HG03521 (cell line): ENCODE measurements around the gene MYO10.
"Not testable (repeated sequence)": the region's sequence is repeated elsewhere in the genome, so short reads cannot be mapped to it uniquely, and the experiment has no call there.

Experiments
- ATAC-seq: cut with Tn5 transposase; IDR thresholded peaks from one replicate; pipeline ENCODE4 v1.9.1; 2021; ENCODE audit warnings: mild to moderate bottlenecking, moderate library complexity; ENCODE audit not compliant: unreplicated experiment

MYO10 gene

DNA sequence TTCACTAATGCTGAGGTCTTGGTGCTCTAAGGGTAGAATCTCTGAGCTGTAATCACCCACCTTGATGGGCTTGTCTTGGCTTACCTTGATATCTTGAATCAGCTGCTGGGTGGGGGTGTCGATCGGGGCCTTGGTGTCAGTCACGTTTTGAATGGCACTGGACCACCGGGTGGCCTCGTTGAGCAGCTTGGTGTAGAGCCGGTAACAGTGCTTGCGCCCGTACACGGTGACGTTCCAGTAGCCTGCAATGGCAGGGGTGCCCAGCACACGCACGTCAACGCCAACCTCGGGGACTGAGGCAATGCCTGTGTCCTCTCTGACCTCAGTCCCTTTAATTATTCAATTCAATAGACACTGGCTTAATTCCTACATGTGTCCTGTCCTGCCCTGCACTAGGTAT lies 256.2 kb downstream of the MYO10 start:
- ATAC-seq = no peak

DNA sequence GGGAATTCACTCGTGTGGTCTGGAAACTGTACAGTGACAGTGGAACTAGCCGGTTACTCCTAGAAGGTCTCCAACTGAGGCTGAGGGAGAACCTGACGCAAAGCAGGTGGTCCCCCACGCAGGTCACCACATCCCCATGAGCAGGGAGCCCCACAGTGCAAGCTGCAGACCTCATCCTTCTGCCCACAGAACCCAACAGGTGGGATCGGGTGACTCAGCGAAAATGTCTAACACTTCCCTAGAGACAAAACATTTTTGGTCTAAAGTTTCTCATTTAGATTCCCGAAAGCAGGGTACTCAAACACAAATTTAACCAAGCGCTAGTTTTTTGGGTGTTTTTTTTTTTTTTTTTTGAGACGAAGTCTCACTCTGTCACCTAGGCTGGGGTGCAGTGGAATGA lies 256.9 kb downstream of the MYO10 start:
- no peak for ATAC-seq

DNA sequence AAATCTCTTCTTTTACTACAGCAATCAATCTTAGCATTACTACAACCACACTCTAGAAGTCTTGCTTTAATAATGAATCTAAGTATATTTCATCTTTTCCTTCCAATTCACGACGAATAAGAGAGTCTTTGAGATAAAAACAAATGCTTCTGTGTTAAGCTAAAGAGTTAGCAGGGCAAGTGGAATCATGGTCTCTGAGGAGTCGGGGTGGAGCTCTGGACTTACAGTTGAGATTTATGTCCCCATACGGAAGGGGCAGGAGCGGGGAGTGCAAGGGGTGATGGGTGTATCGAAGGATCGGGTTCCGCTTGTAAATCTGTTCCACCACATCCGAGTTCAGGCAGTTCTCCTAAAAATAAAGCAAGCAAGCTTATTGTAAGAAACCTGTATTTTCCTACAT lies 260.3 kb downstream of the MYO10 start:
- ATAC-seq = no peak

DNA sequence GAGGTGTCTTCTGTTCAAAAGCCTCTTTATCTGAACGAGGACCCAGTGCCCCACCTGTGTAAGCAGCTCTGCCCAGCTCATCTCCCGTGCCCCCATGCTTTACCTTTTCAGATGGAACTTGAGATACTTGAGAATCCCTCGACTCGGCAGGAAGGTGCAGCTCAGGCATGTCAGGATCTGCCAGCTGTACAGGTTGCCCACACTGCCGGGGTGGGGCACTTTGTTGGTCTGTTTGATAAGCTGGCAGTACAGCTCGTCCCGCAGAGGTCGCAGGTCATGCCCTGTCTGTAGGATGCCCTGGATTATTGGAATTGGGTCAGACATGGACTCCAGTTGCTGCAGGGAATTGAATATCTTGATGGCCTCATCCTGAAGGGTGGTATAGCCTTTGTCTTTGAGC lies 261.3 kb downstream of the MYO10 start:
- no peak for ATAC-seq

DNA sequence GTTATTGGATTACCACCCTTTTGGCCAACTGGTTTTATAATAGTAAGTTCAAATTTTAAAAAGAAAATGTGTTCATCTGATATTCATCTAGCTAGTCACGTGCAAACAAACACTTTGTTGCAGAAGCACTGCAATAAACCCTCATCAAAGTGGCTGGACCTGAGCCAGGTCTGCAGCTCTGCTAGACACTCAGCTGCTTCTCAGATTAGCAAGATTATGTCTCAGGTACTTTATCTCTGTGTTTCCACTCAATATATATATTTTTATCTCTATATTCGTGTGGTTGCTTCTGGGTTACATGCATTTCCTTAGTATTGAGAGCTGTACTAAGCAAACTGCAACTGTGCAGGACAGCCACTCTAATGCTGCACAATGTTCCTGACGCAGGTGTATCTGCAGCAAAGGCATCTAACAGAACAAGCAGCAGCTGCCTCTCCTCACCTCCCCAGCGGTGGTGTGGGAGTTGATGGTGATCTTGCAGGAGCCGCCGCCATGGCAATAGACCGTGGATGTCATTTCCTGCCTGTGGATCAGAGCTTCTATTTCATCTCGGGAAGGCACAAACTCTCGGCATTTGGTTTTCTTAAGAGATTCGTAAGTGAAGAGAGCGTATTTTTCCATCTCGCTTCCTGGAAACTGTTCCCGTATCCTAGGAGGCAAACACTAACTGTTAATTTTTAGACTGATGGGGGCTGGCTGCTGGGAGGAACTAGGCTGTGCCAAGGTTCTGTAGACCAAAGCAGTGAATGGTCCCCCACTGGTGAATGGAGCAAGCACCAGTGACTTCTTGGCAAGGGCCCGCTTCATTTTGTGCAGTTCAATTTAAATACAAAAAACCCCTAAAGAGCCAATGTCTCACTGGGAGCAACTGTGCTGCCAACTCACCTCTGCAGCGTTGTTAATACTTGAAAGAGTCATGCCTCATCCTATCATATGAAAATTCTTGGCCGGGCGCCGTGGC lies 262.6 kb downstream of the MYO10 start:
- no peak for ATAC-seq

DNA sequence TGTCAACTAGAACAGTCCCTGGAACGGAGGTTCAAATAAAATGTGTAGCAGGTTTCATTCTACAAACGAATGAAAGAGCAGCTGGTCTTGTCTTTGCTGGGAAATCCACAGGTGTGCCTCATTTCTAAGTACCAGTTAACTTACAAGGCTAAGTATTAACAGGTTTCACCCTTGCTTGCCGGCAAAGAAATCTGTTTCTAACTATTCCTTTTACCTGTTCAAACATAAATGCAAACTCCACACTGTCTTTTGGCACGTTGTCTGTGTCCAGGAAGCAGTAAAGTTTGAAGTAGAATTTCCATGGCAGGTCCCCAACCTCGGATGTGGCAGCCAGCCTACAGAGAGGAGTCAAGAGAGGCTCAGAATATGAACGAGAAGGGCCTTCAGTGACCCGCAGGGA lies 264.9 kb downstream of the MYO10 start:
- ATAC-seq = no peak

DNA sequence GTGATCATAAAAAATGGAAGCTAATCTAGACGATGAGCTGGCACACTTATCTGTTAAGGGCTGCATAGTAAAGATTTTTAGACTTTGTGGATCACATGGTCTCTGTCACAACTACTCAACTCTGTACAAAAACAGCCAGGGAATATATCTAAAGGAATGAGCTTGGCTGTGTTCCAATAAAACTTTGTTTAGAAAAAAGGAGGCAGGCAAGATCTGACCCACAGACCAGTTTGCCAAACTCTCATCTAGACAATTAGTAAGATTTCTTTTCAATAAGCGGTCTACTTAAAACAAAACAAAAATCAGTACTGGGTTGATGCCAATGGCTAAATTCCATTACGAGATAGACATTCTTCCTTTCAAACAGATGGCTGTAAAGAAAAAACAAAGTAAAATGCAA lies 266.3 kb downstream of the MYO10 start:
- no peak for ATAC-seq

DNA sequence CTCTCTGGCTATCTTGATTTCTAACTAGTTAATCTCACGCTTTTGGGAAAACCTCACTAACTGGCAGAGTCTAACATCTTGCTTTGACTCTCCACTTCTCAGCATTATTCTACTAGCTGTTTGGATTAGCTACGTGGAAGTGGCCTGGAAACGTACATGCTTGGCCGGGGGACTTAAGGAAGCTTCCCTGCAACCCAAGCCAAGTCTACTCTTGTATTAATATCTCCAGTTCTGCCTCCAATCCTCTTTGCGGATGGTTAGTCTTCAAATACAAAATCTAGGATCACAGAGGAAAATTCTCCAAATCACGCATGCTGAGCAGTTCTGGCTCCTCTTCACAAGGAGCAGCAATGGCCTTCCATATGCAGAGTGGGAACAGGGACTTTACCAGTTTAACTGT lies 267.5 kb downstream of the MYO10 start:
- ATAC-seq = no peak

DNA sequence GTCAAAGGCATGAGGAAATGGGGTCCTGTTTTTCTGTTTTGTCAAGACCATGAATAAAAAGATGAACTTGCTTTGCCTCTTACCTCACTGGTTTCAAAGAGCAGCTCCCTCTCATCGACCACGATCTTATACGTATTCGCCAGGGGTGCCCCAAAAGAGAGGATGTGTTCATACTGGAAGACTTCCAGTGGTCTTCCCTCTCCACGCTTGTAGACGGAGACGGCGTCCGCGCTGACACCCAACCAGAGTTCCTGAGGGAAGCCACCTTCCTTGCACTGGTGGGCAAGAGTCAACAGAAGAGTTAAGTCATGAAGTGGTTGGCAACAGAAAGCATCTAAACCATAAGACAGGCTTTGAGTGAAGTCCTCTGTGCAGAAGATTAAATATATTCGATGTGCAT lies 267.9 kb downstream of the MYO10 start:
- no peak for ATAC-seq

DNA sequence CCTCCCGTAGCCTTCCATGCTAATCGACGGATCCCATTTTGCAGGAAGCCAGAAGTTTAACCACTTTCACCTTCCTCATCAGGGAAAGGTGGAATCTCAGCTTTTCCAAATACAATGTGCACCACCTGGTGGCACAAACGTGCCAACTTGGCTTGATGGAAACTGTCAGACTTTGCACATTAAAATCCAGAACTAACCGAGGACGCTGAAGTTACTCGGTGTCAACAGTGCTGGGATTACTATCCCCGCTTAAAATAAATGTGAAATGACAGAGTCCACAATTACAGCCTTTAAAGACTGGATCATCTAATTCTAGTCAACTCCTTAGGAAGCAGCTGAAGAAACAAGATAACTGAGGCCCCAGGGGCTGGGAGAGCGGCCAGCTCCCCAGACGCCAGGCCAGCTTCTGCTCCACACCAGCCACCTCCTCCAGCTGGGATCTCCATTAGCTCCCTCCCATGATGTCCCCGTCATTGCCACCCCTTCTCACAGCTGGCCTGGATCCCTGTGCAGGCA lies 269.1 kb downstream of the MYO10 start:
- no peak for ATAC-seq

DNA sequence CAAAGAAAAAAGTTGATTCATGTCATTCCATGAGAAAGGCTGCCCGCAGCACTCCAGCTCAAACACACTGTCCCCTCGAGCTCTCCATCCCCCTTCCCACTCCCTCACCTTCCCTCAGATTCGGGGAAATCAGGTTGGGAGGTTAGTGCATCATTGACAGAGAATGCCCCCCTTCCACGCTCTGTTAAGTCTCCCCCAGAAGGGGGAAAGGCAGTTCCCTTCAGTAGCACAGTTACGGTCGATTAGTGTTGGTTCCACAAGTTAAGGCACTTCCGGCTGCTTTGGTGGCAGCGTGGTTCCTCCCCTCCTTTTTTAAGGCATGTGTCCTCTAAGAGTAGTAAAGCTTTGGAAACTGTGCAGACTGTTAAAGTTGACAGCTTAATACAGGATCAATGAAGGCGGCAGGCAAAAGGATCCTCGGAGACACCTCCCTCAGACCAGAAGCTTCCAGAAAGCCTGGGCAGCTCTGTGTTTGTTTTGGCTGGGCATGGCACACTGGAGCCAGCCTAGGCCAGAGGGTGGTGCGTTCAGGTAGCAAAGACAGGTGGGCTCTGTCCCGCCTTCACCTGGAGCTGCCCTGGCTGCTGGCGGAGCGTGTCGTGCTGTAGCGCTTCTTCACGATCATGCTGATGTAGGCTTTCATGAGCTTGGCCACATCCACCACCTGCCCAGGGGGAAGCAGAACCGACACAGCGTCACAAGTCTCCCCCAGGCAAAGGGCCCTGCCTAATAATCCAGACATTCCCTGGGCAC lies 269.8 kb downstream of the MYO10 start:
- ATAC-seq = no peak

DNA sequence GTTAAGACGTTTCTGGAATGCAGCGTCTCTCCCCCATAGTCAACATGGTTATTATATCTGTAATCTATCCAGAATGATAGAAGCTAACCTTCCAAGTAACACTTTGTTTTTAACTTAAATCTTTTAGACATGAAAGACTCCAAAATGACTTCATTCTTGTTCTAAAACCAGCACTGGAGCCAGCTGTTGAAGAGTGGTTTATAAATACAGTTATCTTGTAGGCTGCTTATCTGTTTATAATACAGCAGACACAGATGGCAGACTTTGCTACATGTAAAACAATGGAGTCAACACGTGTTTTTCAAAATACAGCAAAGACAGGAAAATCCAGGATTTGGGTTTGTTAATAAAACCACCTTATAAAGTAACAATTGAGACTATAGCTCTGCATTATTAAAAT lies 270.5 kb downstream of the MYO10 start:
- ATAC-seq = no peak

DNA sequence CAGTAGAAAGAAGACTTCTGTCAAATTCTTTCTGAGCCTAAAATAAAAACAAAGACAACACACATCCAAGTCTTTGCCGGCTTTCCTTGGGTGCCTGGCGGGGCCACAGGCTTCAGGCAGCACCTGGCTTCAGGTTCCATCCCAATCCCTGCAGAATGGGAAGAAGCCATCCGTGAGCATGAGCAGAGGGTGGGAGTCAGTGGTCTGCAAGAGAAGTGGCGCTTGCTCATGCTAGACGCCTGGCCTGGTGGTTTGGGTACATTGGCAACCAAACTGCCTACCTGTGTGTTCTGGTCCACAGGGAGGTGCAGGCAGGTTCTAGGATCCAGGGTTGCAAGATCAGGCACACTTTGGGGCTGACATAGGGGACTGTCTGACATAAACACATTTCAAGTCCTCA lies 271.7 kb downstream of the MYO10 start:
- ATAC-seq = no peak

DNA sequence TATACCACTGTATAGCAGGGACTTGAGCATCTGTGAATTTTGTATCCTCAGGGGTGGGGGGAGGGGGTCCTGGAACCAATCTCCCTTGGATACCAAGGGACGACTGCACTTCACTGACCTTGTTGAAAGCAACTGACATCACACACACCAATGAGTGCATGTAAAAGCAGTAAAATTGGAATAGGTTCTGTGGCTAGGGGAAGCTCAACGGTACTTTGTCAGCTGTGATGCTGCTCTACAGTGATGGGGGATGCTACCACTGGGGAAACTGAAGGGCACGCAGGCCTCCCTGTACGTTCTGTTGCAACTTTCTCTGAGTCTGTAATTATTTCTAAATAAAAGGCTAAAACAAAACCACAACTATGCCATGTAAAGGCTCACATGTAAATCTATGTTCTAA lies 272.2 kb downstream of the MYO10 start:
- no peak for ATAC-seq

DNA sequence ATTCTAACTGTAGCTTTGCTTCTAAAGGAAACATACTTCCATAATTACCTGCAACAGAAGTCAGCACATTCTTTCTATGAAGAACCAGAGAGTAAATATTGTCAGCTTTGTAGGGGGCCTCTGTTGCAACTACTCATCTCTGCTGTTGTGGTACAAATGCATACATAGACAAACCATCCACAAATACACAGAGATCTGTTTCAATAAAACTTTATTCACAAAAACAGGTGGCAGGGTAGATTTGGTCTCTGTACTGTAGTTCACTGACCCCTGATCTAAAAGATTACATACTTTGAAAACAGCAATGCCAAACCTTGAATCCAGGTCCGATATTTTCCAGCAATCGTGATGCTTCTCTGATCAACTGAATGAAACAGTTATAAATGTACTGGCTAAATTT lies 274.4 kb downstream of the MYO10 start:
- no peak for ATAC-seq

DNA sequence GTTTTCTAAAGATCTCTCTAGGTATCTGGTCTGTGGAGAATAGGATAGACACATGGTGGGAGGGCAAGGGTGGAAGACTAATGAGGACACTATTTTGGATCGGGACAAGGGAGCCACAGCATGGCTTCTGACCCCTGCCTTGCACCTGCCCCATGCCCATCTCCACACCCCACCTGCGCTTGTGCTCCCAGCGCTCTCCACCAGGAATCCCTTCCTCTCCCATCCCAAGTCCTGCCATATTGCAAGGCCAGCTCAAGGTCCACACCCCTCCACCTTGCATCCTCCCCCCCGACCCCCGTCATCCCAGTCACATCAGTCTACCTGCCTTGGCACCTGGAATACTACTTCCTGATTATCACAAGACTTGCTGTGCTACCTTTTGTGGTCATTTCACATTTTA lies 275.1 kb downstream of the MYO10 start:
- no peak for ATAC-seq

DNA sequence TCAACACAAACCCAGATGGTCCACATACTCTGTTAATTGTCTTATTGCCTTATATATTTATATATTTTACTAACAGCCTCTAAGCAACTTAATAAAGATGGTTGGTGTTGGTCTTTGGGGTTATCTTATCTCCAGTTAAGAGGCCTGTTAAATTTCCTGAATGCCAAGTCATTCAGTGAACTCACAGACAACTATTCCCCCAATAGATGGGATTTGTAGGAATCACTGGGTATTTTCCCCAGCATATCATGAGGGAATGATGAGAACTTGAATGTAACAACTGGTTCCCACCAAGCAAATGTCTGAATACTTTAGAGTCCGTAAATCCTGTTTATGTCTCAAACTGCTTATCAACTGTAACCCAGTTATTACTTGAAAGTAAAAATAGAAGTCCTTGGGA lies 276.6 kb downstream of the MYO10 start:
- ATAC-seq = no peak

DNA sequence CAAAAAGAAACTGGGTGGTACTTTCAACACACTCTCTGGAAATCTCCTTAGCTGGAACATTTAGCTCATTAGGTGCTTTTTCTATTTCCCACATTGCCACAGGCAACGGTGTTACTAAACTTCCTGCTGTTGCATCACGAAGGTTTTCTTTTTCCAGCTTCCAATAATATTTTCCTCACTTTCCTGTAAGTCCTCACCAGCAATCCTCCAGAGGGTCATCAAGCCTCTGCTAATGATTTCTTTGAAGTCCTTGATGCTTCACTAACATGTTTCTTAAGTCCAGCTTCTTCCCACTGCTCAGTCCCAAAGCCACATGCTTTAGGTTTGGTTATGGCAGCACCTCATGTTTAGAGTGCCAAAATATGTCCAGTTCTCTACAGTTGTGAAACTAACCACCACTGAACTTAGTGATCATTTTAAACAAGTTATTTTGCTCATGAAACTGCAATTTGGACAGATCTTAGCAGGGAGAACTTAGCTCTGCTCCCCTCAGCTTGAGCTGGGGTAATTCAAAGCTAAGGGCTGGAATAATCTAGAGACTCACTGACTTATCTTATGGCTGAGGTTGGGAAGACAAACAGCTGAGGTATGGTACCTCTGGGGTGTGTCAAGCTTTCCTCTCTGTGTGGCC lies 279.4 kb downstream of the MYO10 start:
- no peak for ATAC-seq

DNA sequence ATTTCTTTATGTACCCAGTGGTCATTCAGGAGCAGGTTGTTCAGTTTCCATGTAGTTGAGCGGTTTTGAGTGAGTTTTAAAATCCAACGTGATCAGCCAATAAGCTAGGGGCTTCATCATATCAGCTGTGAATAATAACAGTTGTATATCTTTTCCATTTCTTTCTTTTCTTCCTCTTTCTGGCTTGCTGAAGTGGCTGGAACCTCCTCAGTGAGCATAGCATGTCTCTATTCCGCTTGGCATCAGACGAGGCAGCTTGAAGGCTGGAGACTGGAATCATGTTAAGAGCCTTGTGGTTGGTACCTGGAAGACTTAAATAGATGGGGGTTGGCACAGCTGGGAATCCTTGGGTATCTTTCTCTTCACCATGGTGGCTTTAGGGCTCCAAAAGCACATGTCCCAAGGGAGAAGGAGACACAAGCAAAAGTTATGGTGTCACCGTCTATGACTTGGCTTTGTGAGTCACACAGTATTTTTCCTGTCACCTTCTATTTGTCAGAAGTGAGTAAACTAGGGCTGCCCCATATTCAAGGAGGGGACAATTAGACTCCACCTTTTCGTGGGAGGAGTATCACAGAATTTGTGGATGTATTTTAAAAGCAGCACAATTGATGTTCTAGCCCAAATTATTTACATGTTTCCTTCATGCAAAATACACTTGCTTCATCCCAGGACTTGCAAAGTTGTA lies 281.3 kb downstream of the MYO10 start:
- ATAC-seq = no peak

DNA sequence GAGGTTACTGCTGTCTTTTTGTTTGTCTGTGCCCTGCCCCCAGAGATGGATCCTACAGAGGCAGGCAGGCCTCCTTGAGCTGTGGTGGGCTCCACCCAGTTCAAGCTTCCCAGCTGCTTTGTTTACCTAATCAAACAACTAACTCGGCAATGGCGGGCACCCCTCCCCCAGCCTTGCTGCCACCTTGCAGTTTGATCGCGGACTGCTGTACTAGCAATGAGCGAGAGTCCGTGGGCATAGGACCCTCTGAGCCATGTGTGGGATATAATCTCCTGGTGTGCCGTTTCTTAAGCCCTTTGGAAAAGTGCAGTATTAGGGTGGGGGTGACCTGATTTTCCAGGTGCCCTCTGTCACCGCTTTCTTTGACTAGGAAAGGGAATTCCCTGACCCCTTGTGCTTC lies 287.3 kb downstream of the MYO10 start:
- not testable (repeated sequence) for ATAC-seq

DNA sequence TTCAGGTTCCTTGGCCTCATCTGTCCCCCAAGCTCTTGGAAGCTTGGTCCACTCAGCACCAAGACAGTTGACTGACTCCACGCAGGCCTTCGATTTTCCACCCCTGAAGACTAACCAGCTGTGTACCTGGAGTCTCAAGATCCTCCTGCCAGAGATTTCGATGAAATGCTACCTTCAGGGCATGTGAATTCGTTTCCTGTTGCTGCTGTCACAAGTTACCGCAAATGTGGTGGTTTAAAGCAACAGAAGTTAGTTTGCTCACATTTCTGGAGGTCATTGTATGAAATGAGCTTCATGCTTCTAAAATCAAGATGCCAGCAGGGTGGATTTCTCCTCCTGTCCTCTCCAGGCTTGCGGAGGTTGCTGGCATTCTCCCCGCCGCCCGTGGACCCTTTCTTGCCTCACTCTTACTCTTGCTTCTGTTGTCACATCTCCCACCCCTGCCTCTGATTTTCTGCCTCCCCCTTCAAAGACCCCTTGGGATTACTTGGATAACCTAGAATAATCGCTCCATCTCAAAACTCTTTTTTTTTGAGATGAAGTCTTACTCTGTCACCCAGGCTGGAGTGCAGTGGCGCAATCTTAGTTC lies 291.7 kb downstream of the MYO10 start:
- ATAC-seq = no peak
